ENCODE results near the gene SV2B.

The SV2B gene

GRCh38 chr15:91104111-91104510 lies 4.1 kb downstream of the SV2B start:
- DNase-seq (ENCODE audit: low read depth), result no peak

- no peak for DNase-seq (ENCODE audit: low read depth)
These were observed 8.4 kb downstream of the SV2B start for GRCh38 chr15:91108421-91108820.

GRCh38 chr15:91109885-91110284 lies 9.8 kb downstream of the SV2B start:
- DNase-seq (ENCODE audit: low read depth), result no peak

- no peak for DNase-seq (ENCODE audit: low read depth)
These were observed 10.3 kb downstream of the SV2B start for GRCh38 chr15:91110407-91110806.

- DNase-seq (ENCODE audit: low read depth), result no peak
These were observed 13.0 kb downstream of the SV2B start for GRCh38 chr15:91113030-91113429.

GRCh38 chr15:91114301-91114700 lies 14.2 kb downstream of the SV2B start:
- no peak for DNase-seq (ENCODE audit: low read depth)

- no peak for DNase-seq (ENCODE audit: low read depth)
These were observed 16.3 kb downstream of the SV2B start for GRCh38 chr15:91116113-91117067.

GRCh38 chr15:91117375-91117774 lies 17.3 kb downstream of the SV2B start:
- DNase-seq (ENCODE audit: low read depth), result no peak

GRCh38 chr15:91118817-91119590 lies 18.9 kb downstream of the SV2B start:
- DNase-seq (ENCODE audit: low read depth), result no peak

GRCh38 chr15:91122296-91122695 lies 22.2 kb downstream of the SV2B start:
- no peak for DNase-seq (ENCODE audit: low read depth)

- DNase-seq (ENCODE audit: low read depth), result no peak
These were observed 24.1 kb downstream of the SV2B start for GRCh38 chr15:91124132-91124531.

GRCh38 chr15:91125162-91125561 lies 25.1 kb downstream of the SV2B start:
- DNase-seq (ENCODE audit: low read depth), result no peak

GRCh38 chr15:91126080-91126479 lies 26.0 kb downstream of the SV2B start:
- no peak for DNase-seq (ENCODE audit: low read depth)

- DNase-seq (ENCODE audit: low read depth), result no peak
These were observed 27.3 kb downstream of the SV2B start for GRCh38 chr15:91127236-91127955.

GRCh38 chr15:91128016-91128415 lies 28.0 kb downstream of the SV2B start:
- no peak for DNase-seq (ENCODE audit: low read depth)

GRCh38 chr15:91129436-91129835 lies 29.4 kb downstream of the SV2B start:
- DNase-seq (ENCODE audit: low read depth), result no peak

GRCh38 chr15:91132079-91132478 lies 32.0 kb downstream of the SV2B start:
- no peak for DNase-seq (ENCODE audit: low read depth)

GRCh38 chr15:91133511-91133910 lies 33.5 kb downstream of the SV2B start:
- no peak for DNase-seq (ENCODE audit: low read depth)

- no peak for DNase-seq (ENCODE audit: low read depth)
These were observed 35.4 kb downstream of the SV2B start for GRCh38 chr15:91135201-91136130.

GRCh38 chr15:91136386-91136923 lies 36.4 kb downstream of the SV2B start:
- DNase-seq (ENCODE audit: low read depth), result no peak

GRCh38 chr15:91140601-91141000 lies 40.5 kb downstream of the SV2B start:
- no peak for DNase-seq (ENCODE audit: low read depth)

Measured in fibroblast of the conjunctiva (primary cell).